ENCODE data around the gene UTP11.
"Not testable (repeated sequence)": the region's sequence is repeated elsewhere in the genome, so short reads cannot be mapped to it uniquely, and the experiment has no call there.

The UTP11 gene

GRCh38 chr1:38027201-38028104, 14.9 kb downstream of the UTP11 start:
- H3K4me3 ChIP-seq (ENCODE audit: low read depth, low read length): no peak overlapping the region

- H3K4me3 ChIP-seq (ENCODE audit: low read depth, low read length): no peak overlapping the region
Measured at GRCh38 chr1:38028105-38028591, 15.6 kb downstream of the UTP11 start.

- H3K4me3 ChIP-seq (ENCODE audit: low read depth, low read length): no peak overlapping the region
Measured at GRCh38 chr1:38028671-38029070, 16.1 kb downstream of the UTP11 start.

- no peak overlapping the region for H3K4me3 ChIP-seq (ENCODE audit: low read depth, low read length)
Measured at GRCh38 chr1:38029081-38029681, 16.6 kb downstream of the UTP11 start.

GRCh38 chr1:38029685-38030511, 17.4 kb downstream of the UTP11 start:
- H3K4me3 ChIP-seq (ENCODE audit: low read depth, low read length): no peak overlapping the region

- H3K4me3 ChIP-seq (ENCODE audit: low read depth, low read length): no peak overlapping the region
Measured at GRCh38 chr1:38030596-38031512, 18.3 kb downstream of the UTP11 start.

- no peak overlapping the region for H3K4me3 ChIP-seq (ENCODE audit: low read depth, low read length)
Measured at GRCh38 chr1:38031513-38031866, 19.0 kb downstream of the UTP11 start.

GRCh38 chr1:38032992-38033391, 20.5 kb downstream of the UTP11 start:
- not testable (repeated sequence) for H3K4me3 ChIP-seq (ENCODE audit: low read depth, low read length)

GRCh38 chr1:38034871-38035270, 22.3 kb downstream of the UTP11 start:
- H3K4me3 ChIP-seq (ENCODE audit: low read depth, low read length): no peak overlapping the region

GRCh38 chr1:38037221-38037939, 24.8 kb downstream of the UTP11 start:
- no peak overlapping the region for H3K4me3 ChIP-seq (ENCODE audit: low read depth, low read length)

- no peak overlapping the region for H3K4me3 ChIP-seq (ENCODE audit: low read depth, low read length)
Measured at GRCh38 chr1:38038861-38039260, 26.3 kb downstream of the UTP11 start.

GRCh38 chr1:38039331-38040088, 27.0 kb downstream of the UTP11 start:
- H3K4me3 ChIP-seq (ENCODE audit: low read depth, low read length): no peak overlapping the region

- no peak overlapping the region for H3K4me3 ChIP-seq (ENCODE audit: low read depth, low read length)
Measured at GRCh38 chr1:38041936-38042834, 29.7 kb downstream of the UTP11 start.

GRCh38 chr1:38043036-38043747, 30.7 kb downstream of the UTP11 start:
- H3K4me3 ChIP-seq (ENCODE audit: low read depth, low read length): no peak overlapping the region

- H3K4me3 ChIP-seq (ENCODE audit: low read depth, low read length): peak overlapping the region; percentile 47
Measured at GRCh38 chr1:38044221-38045215, 32.0 kb downstream of the UTP11 start.

All from iPS-11a (cell line).